ENCODE measurements around the gene ASB6.

The ASB6 gene

GRCh38 chr9:129623331-129623730 lies 18.6 kb downstream of the ASB6 start:
- Histone ChIP-seq H3K4me1 (ENCODE audit: control insufficient read depth in 1 of 2, insufficient read depth in 2 of 2, low read length in 2 of 2) (peaks cover 14 to 43% of the 10 kb centered on the region in 2 donors), H3K27ac (ENCODE audit: low read length) (no peak overlapping the region), H3K36me3 (ENCODE audit: control insufficient read depth in 1 of 2, insufficient read depth in 2 of 2, low read length in 2 of 2) (no peaks in the 10 kb centered on the region), H3K27me3 (ENCODE audit: low read depth, low read length) (peaks cover 16% of the 10 kb centered on the region), H3K9me3 (ENCODE audit: control insufficient read depth in 1 of 2, low read length in 2 of 2) (no peaks in the 10 kb centered on the region), H3K4me3 (ENCODE audit: low read depth in 1 of 2, low read length in 2 of 2) (no peak overlapping the region)

DNA sequence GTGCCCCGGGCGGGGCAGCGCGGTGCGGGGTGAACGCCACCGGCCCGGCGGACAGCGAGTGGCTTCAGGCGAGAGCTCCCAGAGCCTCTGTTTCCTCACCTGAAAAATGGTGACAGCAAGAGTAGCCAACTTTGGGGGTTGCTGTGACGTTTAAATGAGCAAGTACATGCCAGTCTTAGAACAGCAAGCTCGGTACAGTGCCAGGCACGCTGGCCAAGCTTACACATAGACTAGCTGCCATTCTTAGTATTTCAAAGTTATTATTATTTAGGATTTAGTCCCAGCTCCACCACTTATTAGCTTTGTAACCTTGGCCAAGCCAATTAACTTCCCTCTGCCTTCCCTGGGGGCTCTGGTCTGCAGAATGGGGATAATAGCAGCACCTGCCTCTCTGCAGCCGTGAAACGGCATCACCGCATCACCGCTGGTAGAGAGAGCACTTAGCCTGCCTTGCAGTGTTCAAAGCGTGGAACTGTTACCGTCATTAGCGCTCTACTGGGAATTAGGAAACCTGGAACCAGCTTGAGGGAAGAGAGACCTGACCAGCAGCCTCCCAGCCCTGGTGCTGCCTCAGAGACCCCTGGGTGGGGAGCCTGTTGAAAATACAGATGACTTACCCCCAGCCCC lies 21.2 kb downstream of the ASB6 start, which contains the start of gene C9orf50:
C9orf50 (minus strand) TSS at position 433 of the 627 bp plus-strand sequence. CDS start 527 bp downstream, outside the sequence.
- Histone ChIP-seq H3K4me3 (ENCODE audit: low read depth in 1 of 2, low read length in 2 of 2) (peak within 1 kb of the TSS; percentile 44 to 65), H3K9me3 (ENCODE audit: control insufficient read depth in 1 of 2, low read length in 2 of 2) (no peaks in the 10 kb centered on the region), H3K27ac (ENCODE audit: low read length) (no peak within 1 kb of the TSS), H3K4me1 (ENCODE audit: control insufficient read depth in 1 of 2, insufficient read depth in 2 of 2, low read length in 2 of 2) (peaks cover 0 to 24% of the 10 kb centered on the region in 2 donors), H3K36me3 (ENCODE audit: control insufficient read depth in 1 of 2, insufficient read depth in 2 of 2, low read length in 2 of 2) (no peaks in the 10 kb centered on the region), H3K27me3 (ENCODE audit: low read depth, low read length) (peaks cover 16% of the 10 kb centered on the region)

DNA sequence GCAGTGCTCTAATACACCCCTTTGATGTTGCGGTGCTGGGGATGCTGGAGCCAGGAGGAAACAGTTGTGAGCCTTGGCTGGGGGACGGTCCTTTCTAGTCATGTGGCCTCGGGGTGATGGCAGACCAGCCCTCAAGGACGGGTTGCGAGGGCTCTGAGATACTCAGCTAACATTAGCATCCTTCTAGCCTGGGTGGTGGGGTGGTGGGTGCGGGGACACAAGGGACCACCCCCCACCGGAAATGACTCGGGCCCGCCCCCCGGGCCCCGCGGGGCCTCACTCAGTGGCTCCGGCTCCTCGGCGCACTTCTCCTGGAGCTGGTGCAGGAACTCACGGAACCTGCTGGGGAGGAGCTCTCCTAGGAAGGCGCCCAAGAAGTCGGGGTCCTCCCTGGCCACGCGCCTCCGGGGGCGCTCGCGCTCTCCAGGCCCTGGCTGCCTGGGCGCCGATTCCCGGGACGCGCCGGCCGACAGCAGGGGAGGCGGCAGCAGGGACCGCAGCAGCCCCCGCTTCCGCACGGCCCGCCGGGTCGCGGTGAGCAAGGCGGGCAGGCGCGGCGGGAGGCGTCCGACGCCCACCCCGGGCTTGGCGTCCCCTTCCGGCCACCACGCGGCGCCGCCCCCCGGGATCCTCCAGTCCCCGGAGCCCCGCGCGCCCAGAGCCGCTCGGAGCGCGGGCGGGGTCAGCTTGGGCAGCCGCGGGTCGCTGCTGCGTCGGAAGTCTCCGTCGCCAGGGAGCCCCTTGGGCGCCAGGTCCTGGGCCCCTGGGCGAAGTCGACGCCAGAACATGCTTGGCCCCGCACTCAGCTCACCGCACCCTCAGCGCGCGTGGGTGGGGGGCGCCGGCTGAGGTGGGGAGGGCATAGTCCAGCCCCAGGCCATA lies 21.9 kb downstream of the ASB6 start:
- no peak overlapping the region for H3K27ac ChIP-seq (ENCODE audit: low read length)
- peaks cover 16% of the 10 kb centered on the region for H3K27me3 ChIP-seq (ENCODE audit: low read depth, low read length)
- no peaks in the 10 kb centered on the region for H3K9me3 ChIP-seq (ENCODE audit: control insufficient read depth in 1 of 2, low read length in 2 of 2)
- peak overlapping the region; percentile 44 to 65 for H3K4me3 ChIP-seq (ENCODE audit: low read depth in 1 of 2, low read length in 2 of 2)
- peaks cover 0 to 19% of the 10 kb centered on the region in 2 donors for H3K4me1 ChIP-seq (ENCODE audit: control insufficient read depth in 1 of 2, insufficient read depth in 2 of 2, low read length in 2 of 2)
- H3K36me3 ChIP-seq (ENCODE audit: control insufficient read depth in 1 of 2, insufficient read depth in 2 of 2, low read length in 2 of 2): no peaks in the 10 kb centered on the region

GRCh38 chr9:129617167-129617566 lies 24.8 kb downstream of the ASB6 start:
- Histone ChIP-seq H3K4me1 (ENCODE audit: control insufficient read depth in 1 of 2, insufficient read depth in 2 of 2, low read length in 2 of 2) (peaks cover 0 to 15% of the 10 kb centered on the region in 2 donors), H3K4me3 (ENCODE audit: low read depth in 1 of 2, low read length in 2 of 2) (no peak overlapping the region), H3K27ac (ENCODE audit: low read length) (no peak overlapping the region), H3K36me3 (ENCODE audit: control insufficient read depth in 1 of 2, insufficient read depth in 2 of 2, low read length in 2 of 2) (no peaks in the 10 kb centered on the region), H3K9me3 (ENCODE audit: control insufficient read depth in 1 of 2, low read length in 2 of 2) (no peaks in the 10 kb centered on the region), H3K27me3 (ENCODE audit: low read depth, low read length) (peaks cover 16% of the 10 kb centered on the region)

GRCh38 chr9:129615407-129616285 lies 26.3 kb downstream of the ASB6 start:
- H3K9me3 ChIP-seq (ENCODE audit: control insufficient read depth in 1 of 2, low read length in 2 of 2): no peaks in the 10 kb centered on the region
- H3K27ac ChIP-seq (ENCODE audit: low read length): no peak overlapping the region
- H3K4me3 ChIP-seq (ENCODE audit: low read depth in 1 of 2, low read length in 2 of 2): no peak overlapping the region
- peaks cover 2 to 15% of the 10 kb centered on the region in 2 donors for H3K4me1 ChIP-seq (ENCODE audit: control insufficient read depth in 1 of 2, insufficient read depth in 2 of 2, low read length in 2 of 2)
- no peaks in the 10 kb centered on the region for H3K36me3 ChIP-seq (ENCODE audit: control insufficient read depth in 1 of 2, insufficient read depth in 2 of 2, low read length in 2 of 2)
- peaks cover 8% of the 10 kb centered on the region for H3K27me3 ChIP-seq (ENCODE audit: low read depth, low read length)

GRCh38 chr9:129614932-129615331 lies 27.0 kb downstream of the ASB6 start:
- peaks cover 2 to 11% of the 10 kb centered on the region in 2 donors for H3K4me1 ChIP-seq (ENCODE audit: control insufficient read depth in 1 of 2, insufficient read depth in 2 of 2, low read length in 2 of 2)
- H3K27ac ChIP-seq (ENCODE audit: low read length): no peak overlapping the region
- H3K9me3 ChIP-seq (ENCODE audit: control insufficient read depth in 1 of 2, low read length in 2 of 2): no peaks in the 10 kb centered on the region
- H3K27me3 ChIP-seq (ENCODE audit: low read depth, low read length): peaks cover 5% of the 10 kb centered on the region
- H3K4me3 ChIP-seq (ENCODE audit: low read depth in 1 of 2, low read length in 2 of 2): no peak overlapping the region
- H3K36me3 ChIP-seq (ENCODE audit: control insufficient read depth in 1 of 2, insufficient read depth in 2 of 2, low read length in 2 of 2): no peaks in the 10 kb centered on the region

DNA sequence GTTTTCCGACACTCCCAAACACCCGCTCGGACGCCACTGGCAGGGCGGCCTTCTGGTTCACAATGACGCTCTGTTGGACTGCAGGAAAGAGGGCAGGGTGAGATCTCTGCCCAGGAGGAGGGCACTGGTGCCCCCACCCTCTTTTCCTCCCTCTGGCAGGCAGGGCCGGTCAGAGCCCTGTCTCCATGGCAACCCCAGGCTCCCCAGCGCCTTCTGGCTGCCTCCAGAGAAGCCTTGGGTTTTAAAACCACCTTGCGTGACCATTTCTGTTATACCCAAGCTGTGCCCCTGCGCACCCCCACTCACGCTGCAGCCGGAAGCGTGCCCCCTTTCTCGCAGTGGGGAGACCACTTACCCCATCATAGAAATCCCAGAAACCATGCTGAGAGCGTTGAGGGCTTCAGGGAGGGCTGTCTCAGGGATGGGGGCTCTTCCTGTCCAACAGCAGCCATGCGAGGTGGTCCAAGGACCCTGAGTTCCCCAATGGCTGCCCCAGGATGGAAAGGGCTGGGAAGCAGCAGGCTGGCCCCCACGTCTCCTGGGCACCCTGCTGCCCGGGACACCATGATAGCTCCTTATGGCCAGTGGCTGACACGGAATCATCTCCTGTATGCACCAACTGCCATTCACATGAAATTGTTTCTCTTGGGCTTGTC lies 28.3 kb downstream of the ASB6 start:
- Histone ChIP-seq H3K36me3 (ENCODE audit: control insufficient read depth in 1 of 2, insufficient read depth in 2 of 2, low read length in 2 of 2) (no peaks in the 10 kb centered on the region), H3K4me1 (ENCODE audit: control insufficient read depth in 1 of 2, insufficient read depth in 2 of 2, low read length in 2 of 2) (peaks cover 2 to 3% of the 10 kb centered on the region in 2 donors), H3K4me3 (ENCODE audit: low read depth in 1 of 2, low read length in 2 of 2) (no peak overlapping the region), H3K27me3 (ENCODE audit: low read depth, low read length) (no peaks in the 10 kb centered on the region), H3K27ac (ENCODE audit: low read length) (no peak overlapping the region), H3K9me3 (ENCODE audit: control insufficient read depth in 1 of 2, low read length in 2 of 2) (no peaks in the 10 kb centered on the region)

DNA sequence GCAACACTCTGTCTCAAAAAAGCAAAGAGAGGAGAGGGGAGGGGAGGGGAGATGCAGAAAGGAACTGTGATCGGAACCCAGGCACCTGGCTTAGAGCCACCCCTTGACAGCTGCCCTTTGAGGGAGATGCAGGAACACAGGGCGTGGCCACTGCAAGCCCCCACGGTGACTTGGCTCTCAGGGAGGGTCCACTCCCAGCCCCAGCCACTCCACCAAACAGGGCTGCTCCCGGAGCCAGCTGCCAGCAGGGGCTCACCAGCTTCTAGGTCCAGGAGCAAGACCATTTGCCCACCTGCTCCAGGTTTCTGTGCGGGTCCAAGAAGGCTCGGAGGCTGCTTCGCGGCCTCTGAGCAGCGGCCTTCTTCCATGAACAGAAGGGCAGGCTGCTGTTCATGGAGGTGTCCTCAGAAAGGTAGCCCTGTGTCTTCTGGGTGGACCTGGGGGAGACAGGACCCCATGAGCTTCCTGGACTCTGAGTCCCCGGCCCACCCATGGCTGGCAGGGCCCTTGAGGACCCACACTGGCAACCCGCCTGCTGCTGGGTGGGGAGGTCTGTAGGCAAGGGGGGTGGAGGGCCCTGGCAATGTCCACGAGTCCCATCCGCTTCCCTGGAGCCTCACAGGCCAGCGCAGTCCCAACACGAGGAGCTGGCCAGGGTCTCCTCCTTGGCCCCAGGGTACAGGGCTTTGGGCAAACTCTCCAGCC lies 29.0 kb downstream of the ASB6 start:
- no peaks in the 10 kb centered on the region for H3K27me3 ChIP-seq (ENCODE audit: low read depth, low read length)
- no peak overlapping the region for H3K27ac ChIP-seq (ENCODE audit: low read length)
- H3K4me3 ChIP-seq (ENCODE audit: low read depth in 1 of 2, low read length in 2 of 2): no peak overlapping the region
- H3K4me1 ChIP-seq (ENCODE audit: control insufficient read depth in 1 of 2, insufficient read depth in 2 of 2, low read length in 2 of 2): peaks cover 2 to 3% of the 10 kb centered on the region in 2 donors
- no peaks in the 10 kb centered on the region for H3K9me3 ChIP-seq (ENCODE audit: control insufficient read depth in 1 of 2, low read length in 2 of 2)
- H3K36me3 ChIP-seq (ENCODE audit: control insufficient read depth in 1 of 2, insufficient read depth in 2 of 2, low read length in 2 of 2): no peaks in the 10 kb centered on the region

DNA sequence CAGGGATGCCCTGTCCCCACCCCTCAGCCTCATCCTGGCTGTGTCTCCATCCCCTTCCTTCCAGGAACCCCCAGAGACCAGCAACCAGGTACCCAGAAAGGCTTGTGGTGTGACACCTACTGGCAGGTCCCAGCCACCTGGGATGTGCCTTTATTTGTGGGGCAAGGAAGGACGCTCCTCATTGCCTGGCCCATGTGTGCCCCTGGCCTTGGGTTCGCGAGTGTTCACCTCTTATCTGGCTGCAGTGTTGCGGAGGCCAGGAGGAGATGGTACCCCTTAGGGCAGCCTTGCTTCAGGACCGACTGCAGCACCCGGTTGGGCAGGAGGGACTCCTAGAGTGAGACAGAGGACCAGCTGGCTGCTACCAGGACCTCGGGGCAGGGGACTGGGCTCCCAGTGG lies 29.8 kb downstream of the ASB6 start:
- H3K36me3 ChIP-seq (ENCODE audit: control insufficient read depth in 1 of 2, insufficient read depth in 2 of 2, low read length in 2 of 2): no peaks in the 10 kb centered on the region
- peaks cover 6 to 10% of the 10 kb centered on the region in 2 donors for H3K4me1 ChIP-seq (ENCODE audit: control insufficient read depth in 1 of 2, insufficient read depth in 2 of 2, low read length in 2 of 2)
- no peak overlapping the region for H3K27ac ChIP-seq (ENCODE audit: low read length)
- no peaks in the 10 kb centered on the region for H3K27me3 ChIP-seq (ENCODE audit: low read depth, low read length)
- H3K9me3 ChIP-seq (ENCODE audit: control insufficient read depth in 1 of 2, low read length in 2 of 2): no peaks in the 10 kb centered on the region
- no peak overlapping the region for H3K4me3 ChIP-seq (ENCODE audit: low read depth in 1 of 2, low read length in 2 of 2)

- Histone ChIP-seq H3K27ac (ENCODE audit: low read length) (no peak overlapping the region), H3K4me3 (ENCODE audit: low read depth in 1 of 2, low read length in 2 of 2) (peak overlapping the region; percentile 64 to 70), H3K27me3 (ENCODE audit: low read depth, low read length) (no peaks in the 10 kb centered on the region), H3K9me3 (ENCODE audit: control insufficient read depth in 1 of 2, low read length in 2 of 2) (no peaks in the 10 kb centered on the region), H3K36me3 (ENCODE audit: control insufficient read depth in 1 of 2, insufficient read depth in 2 of 2, low read length in 2 of 2) (no peaks in the 10 kb centered on the region), H3K4me1 (ENCODE audit: control insufficient read depth in 1 of 2, insufficient read depth in 2 of 2, low read length in 2 of 2) (peaks cover 6 to 15% of the 10 kb centered on the region in 2 donors)
Measured at GRCh38 chr9:129611307-129611800, 30.6 kb downstream of the ASB6 start.
